HG03354 (cell line): ENCODE data around the gene SLC20A1.
"Not testable (repeated sequence)": the region's sequence is repeated elsewhere in the genome, so short reads cannot be mapped to it uniquely, and the experiment has no call there.

Experiments used
- ATAC-seq: cut with Tn5 transposase; IDR thresholded peaks from one replicate; pipeline ENCODE4 v1.9.1; 2021; ENCODE audit warnings: mild to moderate bottlenecking; ENCODE audit not compliant: unreplicated experiment, poor library complexity, severe bottlenecking

The SLC20A1 gene

GRCh38 chr2:112645310-112646101, at the start of gene SLC20A1:
TSS of gene SLC20A1 (plus strand) at chr2:112645939. CDS start at chr2:112646829, 890 bp downstream.
- peak; percentile 89 for ATAC-seq

GRCh38 chr2:112597537-112598322, 48.0 kb upstream of the SLC20A1 start:
- no peak for ATAC-seq

GRCh38 chr2:112600634-112601033, 45.1 kb upstream of the SLC20A1 start:
- no peak for ATAC-seq

- no peak for ATAC-seq
Measured at GRCh38 chr2:112601754-112602153, 44.0 kb upstream of the SLC20A1 start.

GRCh38 chr2:112602917-112603316, 42.8 kb upstream of the SLC20A1 start:
- no peak for ATAC-seq

- no peak for ATAC-seq
Measured at GRCh38 chr2:112603731-112604130, 42.0 kb upstream of the SLC20A1 start.

- no peak for ATAC-seq
Measured at GRCh38 chr2:112604952-112605351, 40.8 kb upstream of the SLC20A1 start.

GRCh38 chr2:112605926-112606325, 39.8 kb upstream of the SLC20A1 start:
- no peak for ATAC-seq

GRCh38 chr2:112606547-112606946, 39.2 kb upstream of the SLC20A1 start:
- ATAC-seq, result no peak

GRCh38 chr2:112607680-112608438, 37.9 kb upstream of the SLC20A1 start:
- ATAC-seq, result no peak

GRCh38 chr2:112609320-112609719, 36.4 kb upstream of the SLC20A1 start:
- ATAC-seq, result not testable (repeated sequence)

GRCh38 chr2:112612283-112612682, 33.5 kb upstream of the SLC20A1 start:
- not testable (repeated sequence) for ATAC-seq

- no peak for ATAC-seq
Measured at GRCh38 chr2:112614201-112614840, 31.4 kb upstream of the SLC20A1 start.

- ATAC-seq, result no peak
Measured at GRCh38 chr2:112615051-112615450, 30.7 kb upstream of the SLC20A1 start.

GRCh38 chr2:112615798-112616197, 29.9 kb upstream of the SLC20A1 start:
- not testable (repeated sequence) for ATAC-seq

GRCh38 chr2:112618383-112618782, 27.4 kb upstream of the SLC20A1 start:
- ATAC-seq, result no peak

- ATAC-seq, result no peak
Measured at GRCh38 chr2:112621790-112622527, 23.8 kb upstream of the SLC20A1 start.

- ATAC-seq, result no peak
Measured at GRCh38 chr2:112622528-112622849, 23.2 kb upstream of the SLC20A1 start.
